Mammary epithelial cell (primary cell): ENCODE data around the gene RAB5A.
"Not testable (repeated sequence)": the region's sequence is repeated elsewhere in the genome, so short reads cannot be mapped to it uniquely, and the experiment has no call there.

ENCODE experiments used
- CTCF ChIP-seq, 2 donors: IDR thresholded peaks in 1 of 2; conservative IDR thresholded peaks in 1 of 2; 2 replicates each; pipeline ENCODE4 v1.5.1; 2011 to 2012; ENCODE audit warnings: inconsistent platforms in 2 of 2, low read length in 2 of 2, mild to moderate bottlenecking in 2 of 2, control low read depth in 1 of 2, low read depth in 1 of 2; ENCODE audit not compliant: insufficient read depth in 1 of 2; ENCODE audit errors: extremely low read depth in 1 of 2
- EZH2 ChIP-seq: IDR thresholded peaks from 2 replicates; pipeline ENCODE4 v1.6.1; 2012; ENCODE audit warnings: low read length, inconsistent platforms, borderline replicate concordance

GRCh38 chr3:19988904-19989303 is 42.0 kb downstream of the RAB5A start:
- TF ChIP-seq CTCF (conservative IDR thresholded peaks at IDR 0.05 in 1 of 2, IDR thresholded peaks at IDR 0.05 in 1 of 2; ENCODE audit: extremely low read depth in 1 of 2, insufficient read depth in 1 of 2, low read depth in 1 of 2, low read length in 2 of 2); EZH2: not testable (repeated sequence)
